Activated naive CD8-positive, alpha-beta T cell treated with anti-CD3 and anti-CD28 coated beads, Interleukin-2, amount 10 ng/mL, durations not matched to agents 7 days and 5 days (primary cell): ENCODE measurements around the gene XPNPEP2. TPM values are rescaled to one million over a fixed set of nuclear protein-coding genes. Genes with fewer than 3 reads are reported as not detected.
A peak's percentile ranks its signal among the peaks of the same experiment; 100 is the strongest.

Experiments
- ATAC-seq: fragments of 150-1000 bp; cut with Tn5 transposase; one replicate; pipeline ENCODE4 v1.10.0; 2021; ENCODE audit warnings: low read depth, moderate library complexity
- POLR2A ChIA-PET: fragments of 350-600 bp; sonication (Branson Sonifier 250); formaldehyde crosslinking; loops from one replicate; lab custom pipeline; 2021; ENCODE audit warnings: antibody characterized with exemption; lab: Charles Lee
- DNase-seq: peaks from one replicate; pipeline ENCODE4 v3.0.0; 2021
- H3K27ac Mint-ChIP-seq: one replicate; pipeline ENCODE4 v1.8.0; 2022; ENCODE audit warnings: mild to moderate bottlenecking, mixed read lengths
- H3K27me3 Mint-ChIP-seq: one replicate; pipeline ENCODE4 v1.8.0; 2022; ENCODE audit warnings: mild to moderate bottlenecking, moderate library complexity, mixed read lengths
- H3K36me3 Mint-ChIP-seq: one replicate; pipeline ENCODE4 v1.8.0; 2021; ENCODE audit warnings: mild to moderate bottlenecking, mixed read lengths
- H3K4me1 Mint-ChIP-seq: one replicate; pipeline ENCODE4 v1.8.0; 2021; ENCODE audit warnings: mixed read lengths
- H3K4me3 Mint-ChIP-seq: one replicate; pipeline ENCODE4 v1.8.0; 2022; ENCODE audit warnings: mild to moderate bottlenecking, moderate library complexity, mixed read lengths
- H3K9me3 Mint-ChIP-seq: one replicate; pipeline ENCODE4 v1.8.0; 2021; ENCODE audit warnings: mixed read lengths
- total RNA-seq, 2 experiments: library from RNA; stranded (reverse); gene quantifications; one replicate each; pipeline ENCODE4 v1.2.3, GENCODE V29; 2021

XPNPEP2 gene
- total RNA-seq, 2 experiments from 2014 or later: 0.65 to 0.67 TPM

DNA sequence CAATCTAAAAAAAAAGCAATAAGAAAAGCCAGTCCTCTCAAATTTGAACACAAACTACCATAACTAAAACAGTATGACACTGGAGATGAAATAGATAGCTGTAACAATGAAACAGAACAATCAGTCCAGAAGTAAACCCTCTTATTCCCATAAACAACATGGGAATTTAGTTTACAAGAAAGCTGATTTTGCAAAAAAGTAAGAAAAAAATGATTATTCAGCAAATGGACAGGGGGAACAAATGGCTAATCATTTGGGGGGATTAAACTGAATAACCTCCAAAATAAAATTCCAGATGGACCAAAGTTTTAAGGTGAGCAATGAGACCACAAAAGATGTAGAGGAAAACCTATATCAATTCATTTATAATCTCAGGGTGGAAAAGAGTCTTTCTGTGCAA, 24.9 kb downstream of the XPNPEP2 start:
- H3K4me1 Mint-ChIP-seq: peaks cover 35% of the 10 kb centered on the region
- POLR2A ChIA-PET: interaction anchor here (0.8 kb wide), 1 partner anchor 18 kb away, joined by 5 read pairs; no protein-coding TSS in a partner anchor
- no peak overlapping the region for H3K4me3 Mint-ChIP-seq
- no peak for DNase-seq
- no peak overlapping the region for H3K27ac Mint-ChIP-seq
- H3K9me3 Mint-ChIP-seq: no peaks in the 10 kb centered on the region
- H3K36me3 Mint-ChIP-seq: peaks cover 2% of the 10 kb centered on the region
- peaks cover 1% of the 10 kb centered on the region for H3K27me3 Mint-ChIP-seq
- no peak for ATAC-seq

DNA sequence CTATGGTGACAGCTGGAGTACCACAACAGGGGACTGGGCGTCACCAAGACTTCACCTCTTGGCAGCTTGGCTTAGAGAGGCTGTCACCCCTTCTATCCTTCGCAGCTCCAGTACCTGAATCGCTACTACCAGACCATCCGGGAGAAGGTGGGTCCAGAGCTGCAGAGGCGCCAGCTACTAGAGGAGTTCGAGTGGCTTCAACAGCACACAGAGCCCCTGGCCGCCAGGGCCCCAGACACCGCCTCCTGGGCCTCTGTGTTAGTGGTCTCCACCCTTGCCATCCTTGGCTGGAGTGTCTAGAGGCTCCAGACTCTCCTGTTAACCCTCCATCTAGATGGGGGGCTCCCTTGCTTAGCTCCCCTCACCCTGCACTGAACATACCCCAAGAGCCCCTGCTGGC, 29.4 kb downstream of the XPNPEP2 start:
- Mint-ChIP-seq H3K4me3 (peak overlapping the region; percentile 25), H3K36me3 (peaks cover 2% of the 10 kb centered on the region), H3K27me3 (no peaks in the 10 kb centered on the region), H3K4me1 (peaks cover 43% of the 10 kb centered on the region), H3K27ac (peak overlapping the region; percentile 91), H3K9me3 (no peaks in the 10 kb centered on the region)
- POLR2A ChIA-PET: interaction anchor here (1.4 to 8.6 kb wide), 4 partner anchors 9 to 24 kb away, joined by 3 to 155 read pairs (median 18); partner anchors contain the start of gene SASH3
- no peak for ATAC-seq
- no peak for DNase-seq

DNA sequence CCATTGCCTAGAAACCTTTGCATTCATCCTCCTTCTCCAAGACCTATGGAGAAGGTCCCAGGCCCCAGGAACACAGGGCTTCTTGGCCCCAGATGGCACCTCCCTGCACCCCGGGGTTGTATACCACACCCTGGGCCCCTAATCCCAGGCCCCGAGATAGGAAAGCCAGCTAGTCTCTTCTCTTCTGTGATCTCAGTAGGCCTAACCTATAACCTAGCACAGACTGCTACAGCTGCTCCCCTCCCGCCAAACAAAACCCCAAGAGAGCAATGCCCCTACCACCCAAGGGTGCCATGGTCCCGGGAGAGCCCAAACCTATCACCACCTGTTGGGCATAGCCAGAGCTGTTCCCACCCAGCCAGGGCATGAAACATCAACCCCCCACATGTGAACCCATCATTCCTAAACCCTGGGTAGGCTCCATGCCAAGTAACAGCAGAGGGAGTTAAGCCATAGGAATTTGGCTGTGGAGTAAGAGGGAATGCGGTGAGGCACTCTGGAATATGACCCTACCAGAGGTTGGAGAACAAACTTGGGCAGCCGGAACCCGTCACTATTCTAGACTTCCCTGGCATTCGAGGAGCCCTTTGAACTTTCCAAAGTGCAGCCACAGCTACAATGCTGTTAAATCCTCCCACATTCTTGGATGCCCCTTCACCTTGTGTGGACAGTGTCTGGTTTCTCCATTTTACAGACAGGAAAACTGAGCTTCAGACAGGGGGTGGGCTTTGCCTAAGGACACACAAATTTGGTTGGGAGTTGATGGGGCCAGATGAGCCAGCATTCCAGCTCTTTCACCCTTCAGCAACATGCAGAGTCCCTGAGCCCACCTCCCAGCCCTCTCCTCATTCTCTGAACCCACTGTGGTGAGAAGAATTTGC, 30.0 kb downstream of the XPNPEP2 start:
- ATAC-seq (no peak), DNase-seq (no peak)
- POLR2A ChIA-PET: interaction anchor here (0.8 to 8.6 kb wide), 6 partner anchors 9 to 25 kb away, joined by 3 to 155 read pairs (median 14); partner anchors contain the start of gene SASH3
- Mint-ChIP-seq H3K27ac (peak overlapping the region; percentile 91), H3K9me3 (no peaks in the 10 kb centered on the region), H3K4me1 (peaks cover 45% of the 10 kb centered on the region), H3K27me3 (no peaks in the 10 kb centered on the region), H3K4me3 (peak overlapping the region; percentile 66), H3K36me3 (peaks cover 2% of the 10 kb centered on the region)

DNA sequence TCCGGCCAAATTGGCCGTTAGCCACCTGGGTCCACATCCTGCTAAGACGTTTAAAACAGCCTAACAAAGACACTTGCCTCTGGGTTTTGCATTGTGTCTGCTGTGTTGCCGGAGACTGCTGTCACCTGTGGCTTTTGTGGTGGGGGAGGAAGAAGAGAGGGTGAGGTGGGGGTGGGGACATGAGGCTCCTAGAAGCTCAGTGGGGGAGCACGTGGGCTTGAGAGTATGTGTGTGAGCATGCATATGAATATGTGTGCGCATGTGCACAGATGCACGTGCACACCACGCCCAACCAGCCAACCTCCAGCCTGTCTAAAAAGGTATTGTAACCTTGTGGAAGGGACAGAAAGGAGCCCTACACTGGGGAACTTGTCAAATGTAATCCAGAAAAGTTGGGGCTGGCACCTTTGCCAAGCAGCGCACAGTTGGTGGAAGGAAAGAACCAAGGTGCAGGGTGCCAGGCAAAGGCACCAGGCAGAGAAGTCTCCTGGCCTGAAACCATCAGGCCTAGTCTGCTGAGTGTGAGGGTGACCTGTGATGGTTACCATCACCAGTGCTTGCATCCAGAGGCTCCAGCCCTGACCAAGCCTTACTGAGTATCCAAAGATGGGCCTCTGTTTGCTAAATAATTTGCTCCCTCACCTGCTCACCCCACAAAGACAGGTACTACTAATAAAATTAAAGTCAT, 30.8 kb downstream of the XPNPEP2 start:
- H3K36me3 Mint-ChIP-seq: peaks cover 2% of the 10 kb centered on the region
- H3K27me3 Mint-ChIP-seq: no peaks in the 10 kb centered on the region
- peak overlapping the region; percentile 91 for H3K27ac Mint-ChIP-seq
- POLR2A ChIA-PET: interaction anchor here (0.8 to 8.6 kb wide), 6 partner anchors 10 to 26 kb away, joined by 3 to 155 read pairs (median 14); partner anchors contain the start of gene SASH3
- peaks cover 51% of the 10 kb centered on the region for H3K4me1 Mint-ChIP-seq
- peak overlapping the region; percentile 66 for H3K4me3 Mint-ChIP-seq
- no peaks in the 10 kb centered on the region for H3K9me3 Mint-ChIP-seq
- ATAC-seq (peak; percentile 86), DNase-seq (peak; percentile 62)

DNA sequence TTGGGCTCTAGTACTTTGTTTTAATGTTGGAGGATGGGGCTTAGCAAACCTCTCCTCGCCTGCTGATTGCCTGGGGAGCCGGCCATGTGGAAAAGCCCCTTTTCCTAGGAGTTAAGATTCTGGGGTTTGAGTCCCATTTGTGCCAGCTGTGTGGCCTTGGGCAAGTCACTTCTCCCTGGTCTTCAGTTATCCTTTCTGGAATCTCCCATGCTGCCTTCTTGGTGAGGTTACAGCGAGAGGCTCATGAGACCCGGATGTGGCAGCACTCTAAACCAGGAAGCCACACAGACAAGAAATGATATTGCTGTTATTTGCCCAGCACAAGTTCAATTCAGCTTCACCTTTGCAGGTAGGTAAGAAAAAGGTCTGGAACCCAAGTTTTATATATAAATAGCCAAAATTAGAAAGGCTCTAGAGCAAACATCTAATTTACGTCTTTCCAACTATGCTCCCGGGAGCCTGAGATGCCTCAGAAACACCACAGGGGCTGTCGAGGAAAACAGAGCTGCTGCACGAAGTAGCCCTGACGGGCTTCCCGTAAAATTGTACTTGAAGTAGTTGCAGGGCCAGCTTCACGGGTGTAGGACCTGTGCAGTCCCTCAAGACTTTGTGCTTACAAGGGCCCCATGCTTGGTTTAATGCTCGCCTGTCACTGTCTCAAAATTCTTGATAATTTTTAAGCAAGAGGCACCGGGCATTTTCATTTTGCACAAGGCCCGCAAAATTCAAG, 32.7 kb downstream of the XPNPEP2 start:
- Mint-ChIP-seq H3K27me3 (no peaks in the 10 kb centered on the region), H3K4me3 (peak overlapping the region; percentile 48), H3K9me3 (no peaks in the 10 kb centered on the region), H3K36me3 (peaks cover 2% of the 10 kb centered on the region), H3K4me1 (peaks cover 52% of the 10 kb centered on the region), H3K27ac (peak overlapping the region; percentile 85)
- ATAC-seq (peak; percentile 20), DNase-seq (no peak)
- POLR2A ChIA-PET: interaction anchor here (0.8 to 8.6 kb wide), 5 partner anchors 10 to 27 kb away, joined by 3 to 155 read pairs (median 10); partner anchors contain the start of gene SASH3

DNA sequence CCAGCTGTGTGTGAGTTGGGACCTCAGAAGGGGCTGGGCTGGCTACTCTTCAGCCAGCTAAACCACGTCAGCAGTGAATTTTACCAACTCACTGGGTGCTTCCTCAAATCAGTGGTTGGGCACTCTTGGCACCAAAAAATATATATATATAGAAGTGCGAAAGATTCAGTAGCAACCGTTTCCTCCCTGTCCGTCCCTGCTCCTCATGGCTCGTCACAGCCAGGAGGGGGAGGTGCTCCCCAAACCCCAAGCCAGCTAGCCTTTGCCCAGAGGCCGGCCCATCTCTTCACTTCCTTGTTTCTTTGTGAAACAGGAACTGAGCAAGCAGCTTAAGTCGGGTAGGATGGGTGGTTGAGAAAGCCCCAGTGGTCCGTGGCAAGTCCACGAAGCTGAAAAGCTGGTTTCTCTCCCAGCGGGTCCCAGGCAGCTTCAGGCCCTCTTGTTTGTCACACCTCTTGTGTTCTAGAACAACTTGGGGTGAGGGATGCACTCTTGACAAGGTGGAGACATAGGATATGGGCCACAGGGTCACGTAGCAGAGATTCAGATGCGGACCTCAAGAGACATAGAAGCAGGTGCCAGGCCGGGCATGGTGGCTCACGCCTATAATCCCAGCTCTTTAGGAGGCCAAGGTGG, 34.1 kb downstream of the XPNPEP2 start:
- Mint-ChIP-seq H3K36me3 (no peaks in the 10 kb centered on the region), H3K4me1 (peaks cover 55% of the 10 kb centered on the region), H3K4me3 (peak overlapping the region; percentile 75), H3K9me3 (no peaks in the 10 kb centered on the region), H3K27ac (peak overlapping the region; percentile 97), H3K27me3 (no peaks in the 10 kb centered on the region)
- POLR2A ChIA-PET: interaction anchor here (0.6 to 8.6 kb wide), 4 partner anchors 9 to 28 kb away, joined by 3 to 155 read pairs (median 8); partner anchors contain the start of gene SASH3
- ATAC-seq: peak; percentile 16
- peak; percentile 49 for DNase-seq

DNA sequence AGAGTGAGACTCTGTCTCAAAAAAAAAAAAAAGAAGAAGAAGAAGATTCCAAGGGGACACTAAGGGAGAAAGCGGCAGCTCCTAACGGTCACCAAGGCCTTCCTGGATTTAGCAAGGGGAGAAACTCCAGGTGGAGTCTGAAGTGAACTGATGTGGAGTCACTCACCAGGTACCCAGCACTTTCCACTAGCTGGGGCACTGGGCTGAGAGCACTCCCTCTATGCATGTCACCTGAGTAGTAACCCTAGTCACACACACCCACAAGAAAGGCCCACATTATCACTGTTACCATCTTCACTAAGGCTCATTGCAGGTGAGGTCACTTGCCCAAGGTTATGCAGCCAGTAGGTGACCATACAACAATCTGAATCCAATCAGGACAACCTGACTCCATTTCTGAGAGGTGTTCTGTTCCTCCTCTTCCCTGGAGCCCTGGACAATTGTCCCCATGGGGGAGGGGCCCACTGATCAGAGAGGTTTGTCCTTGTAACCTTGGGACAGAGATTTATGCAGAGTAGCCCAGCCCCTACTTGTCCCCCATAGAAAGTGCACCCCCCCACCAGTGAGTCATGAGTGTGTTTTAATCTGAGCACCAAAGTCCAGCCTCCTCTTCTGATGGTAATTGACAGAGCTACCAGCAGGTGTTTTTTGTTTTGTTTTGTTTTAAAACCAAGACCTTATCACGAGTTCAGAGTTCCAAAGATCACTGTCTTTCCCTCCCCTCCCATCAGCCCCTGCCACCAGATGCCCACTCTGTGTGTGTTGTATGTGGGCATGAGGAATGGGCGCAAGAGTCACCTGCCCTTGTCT, 35.1 kb downstream of the XPNPEP2 start:
- DNase-seq (no peak), ATAC-seq (peak; percentile 21)
- H3K4me1 Mint-ChIP-seq: peaks cover 53% of the 10 kb centered on the region
- peak overlapping the region; percentile 97 for H3K27ac Mint-ChIP-seq
- POLR2A ChIA-PET: interaction anchor here (0.7 to 8.6 kb wide), 2 partner anchors 8 to 25 kb away, joined by 6 to 155 read pairs; partner anchors contain the start of gene SASH3
- H3K9me3 Mint-ChIP-seq: no peaks in the 10 kb centered on the region
- peak overlapping the region; percentile 30 for H3K4me3 Mint-ChIP-seq
- H3K27me3 Mint-ChIP-seq: no peaks in the 10 kb centered on the region
- no peaks in the 10 kb centered on the region for H3K36me3 Mint-ChIP-seq

DNA sequence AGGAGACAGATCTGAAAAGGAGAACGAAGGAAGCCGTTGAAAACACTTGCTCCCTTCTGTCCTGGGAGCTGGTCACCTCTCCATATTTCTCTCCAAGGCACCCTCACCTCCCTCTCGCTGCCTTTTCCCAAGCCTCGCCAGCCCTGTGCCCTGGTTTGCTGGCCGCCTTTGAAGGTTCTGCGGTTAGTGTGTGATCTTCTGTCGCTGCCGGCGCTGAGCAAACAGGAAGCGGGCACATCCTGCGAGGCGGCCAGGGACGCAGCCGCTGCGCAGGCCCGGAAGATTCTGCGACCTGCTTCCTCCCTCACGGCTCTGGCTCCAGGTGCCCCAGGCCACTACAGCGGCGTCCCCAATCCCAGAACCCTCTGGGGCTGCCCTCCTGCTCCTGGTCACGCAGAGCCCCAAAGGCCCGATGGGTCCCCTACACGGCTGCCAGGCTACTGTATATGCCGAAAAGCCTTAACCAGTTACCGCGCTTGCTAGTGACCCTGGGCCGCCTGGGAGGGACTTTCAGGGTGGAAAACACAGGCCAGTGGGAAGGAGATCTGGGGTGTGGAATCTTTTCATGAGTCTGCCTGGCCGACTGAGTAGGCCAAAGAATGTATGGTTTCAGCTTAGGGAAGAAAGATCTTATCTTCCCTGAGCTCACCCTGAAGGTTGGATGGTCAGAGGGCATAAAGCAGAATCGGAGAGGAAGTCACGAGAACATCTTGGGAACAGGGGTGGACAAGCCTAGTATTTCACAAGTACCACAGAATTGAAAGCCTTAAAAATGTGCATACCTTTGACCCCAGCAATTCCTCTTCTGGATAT, 38.6 kb downstream of the XPNPEP2 start:
- peaks cover 18% of the 10 kb centered on the region for H3K36me3 Mint-ChIP-seq
- H3K9me3 Mint-ChIP-seq: no peaks in the 10 kb centered on the region
- peak overlapping the region; percentile 95 for H3K27ac Mint-ChIP-seq
- H3K27me3 Mint-ChIP-seq: no peaks in the 10 kb centered on the region
- ATAC-seq: peak; percentile 21
- DNase-seq: peak; percentile 73
- POLR2A ChIA-PET: interaction anchor here (1.2 to 8.2 kb wide), 4 partner anchors 7 to 33 kb away, joined by 5 to 155 read pairs (median 6); no protein-coding TSS in a partner anchor
- H3K4me1 Mint-ChIP-seq: peaks cover 40% of the 10 kb centered on the region
- peak overlapping the region; percentile 89 for H3K4me3 Mint-ChIP-seq

DNA sequence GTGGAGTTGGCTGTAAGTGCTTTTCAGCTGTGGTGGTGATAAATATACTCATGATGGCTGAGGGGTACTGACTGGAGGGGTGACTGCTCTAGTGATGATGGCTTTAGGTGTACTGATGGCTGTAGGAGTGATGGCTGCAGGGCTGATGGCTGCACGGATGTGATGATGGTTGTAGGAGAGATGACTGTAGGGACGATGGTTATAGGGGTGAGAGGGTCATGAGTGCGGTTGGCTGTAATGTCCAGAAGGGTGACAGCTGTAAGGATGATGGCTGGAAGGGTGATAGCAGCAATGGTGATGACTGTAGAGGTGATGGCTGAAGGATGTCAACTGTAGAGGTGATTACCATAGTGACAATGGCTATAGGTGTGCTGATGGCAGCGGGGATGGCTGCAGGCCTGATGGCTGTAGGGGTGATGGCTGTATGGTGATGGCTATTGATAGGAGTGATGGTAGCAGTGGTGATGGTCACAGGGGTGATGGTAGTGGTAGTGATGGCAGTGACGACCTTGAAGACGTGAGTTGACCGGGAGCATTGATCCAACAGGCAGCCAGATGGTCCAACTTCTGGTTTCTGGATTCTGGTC, 40.4 kb downstream of the XPNPEP2 start:
- no peak for DNase-seq
- H3K4me3 Mint-ChIP-seq: peak overlapping the region; percentile 89
- peak overlapping the region; percentile 94 for H3K27ac Mint-ChIP-seq
- ATAC-seq: no peak
- POLR2A ChIA-PET: interaction anchor here (0.8 to 8.2 kb wide), 8 partner anchors 9 to 392 kb away, joined by 3 to 155 read pairs (median 18); partner anchors contain the start of gene UTP14A
- H3K36me3 Mint-ChIP-seq: peaks cover 36% of the 10 kb centered on the region
- H3K4me1 Mint-ChIP-seq: peaks cover 43% of the 10 kb centered on the region
- H3K27me3 Mint-ChIP-seq: no peaks in the 10 kb centered on the region
- no peaks in the 10 kb centered on the region for H3K9me3 Mint-ChIP-seq

DNA sequence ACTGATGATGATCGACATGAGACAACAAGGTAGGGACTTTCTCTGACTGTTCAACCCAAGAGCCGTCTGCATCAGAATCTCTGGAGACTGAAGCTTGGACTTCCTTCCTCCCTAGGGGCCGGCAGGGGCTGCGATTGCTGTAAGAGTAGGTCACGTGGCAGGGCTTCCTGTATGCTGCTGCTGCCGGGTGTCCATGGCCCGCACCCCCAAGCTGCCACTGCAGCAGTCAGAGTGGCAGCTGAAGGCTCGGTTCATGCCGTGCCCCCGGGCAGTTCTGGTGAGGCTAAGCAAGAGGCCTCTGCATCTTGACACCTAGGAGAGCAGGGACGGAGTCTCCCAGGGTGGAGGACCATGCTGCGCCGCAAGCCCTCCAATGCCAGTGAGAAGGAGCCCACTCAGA, 41.0 kb downstream of the XPNPEP2 start, which contains the start of gene SASH3:
SASH3 (plus strand) TSS at position 203 of the 400 bp plus-strand sequence; CDS start at position 352, 149 bp downstream.
- ATAC-seq (peak; percentile 40), DNase-seq (peak; percentile 67)
- peak within 1 kb of the TSS; percentile 89 for H3K4me3 Mint-ChIP-seq
- H3K27ac Mint-ChIP-seq: peak within 1 kb of the TSS; percentile 94
- peaks cover 42% of the 10 kb centered on the region for H3K4me1 Mint-ChIP-seq
- H3K36me3 Mint-ChIP-seq: peaks cover 40% of the 10 kb centered on the region
- no peaks in the 10 kb centered on the region for H3K9me3 Mint-ChIP-seq
- POLR2A ChIA-PET: interaction anchor here (0.8 to 8.2 kb wide), 8 partner anchors 9 to 391 kb away, joined by 3 to 155 read pairs (median 20); partner anchors contain the start of gene UTP14A
- no peaks in the 10 kb centered on the region for H3K27me3 Mint-ChIP-seq
